CD4-positive, alpha-beta T cell treated with Interleukin-4 for 4 hours (primary cell): ENCODE data around the gene TET3.

Experiments
- DNase-seq: peaks from one replicate; pipeline ENCODE4 v3.0.0-alpha.2; 2020

Gene TET3

DNA sequence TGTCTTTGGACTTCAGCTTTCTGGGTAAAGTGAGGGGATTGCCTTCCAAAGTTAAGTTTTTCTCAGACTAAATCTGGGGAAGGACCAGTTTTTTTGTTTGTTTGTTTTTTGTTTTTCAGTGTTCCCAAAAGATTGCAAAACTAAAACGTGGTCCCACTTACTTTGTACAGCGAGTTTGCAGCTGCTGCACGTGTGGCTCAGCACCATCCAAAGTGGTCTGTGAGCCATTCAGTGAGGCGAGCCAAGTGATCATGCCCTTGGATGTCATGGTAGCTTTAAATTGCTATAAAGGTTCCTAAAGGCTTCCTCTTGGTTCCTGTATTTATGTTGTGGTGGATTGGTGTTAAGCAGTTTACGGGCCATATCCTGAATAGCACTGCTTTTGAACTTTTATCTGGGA lies 23.0 kb downstream of the TET3 start:
- DNase-seq = no peak

DNA sequence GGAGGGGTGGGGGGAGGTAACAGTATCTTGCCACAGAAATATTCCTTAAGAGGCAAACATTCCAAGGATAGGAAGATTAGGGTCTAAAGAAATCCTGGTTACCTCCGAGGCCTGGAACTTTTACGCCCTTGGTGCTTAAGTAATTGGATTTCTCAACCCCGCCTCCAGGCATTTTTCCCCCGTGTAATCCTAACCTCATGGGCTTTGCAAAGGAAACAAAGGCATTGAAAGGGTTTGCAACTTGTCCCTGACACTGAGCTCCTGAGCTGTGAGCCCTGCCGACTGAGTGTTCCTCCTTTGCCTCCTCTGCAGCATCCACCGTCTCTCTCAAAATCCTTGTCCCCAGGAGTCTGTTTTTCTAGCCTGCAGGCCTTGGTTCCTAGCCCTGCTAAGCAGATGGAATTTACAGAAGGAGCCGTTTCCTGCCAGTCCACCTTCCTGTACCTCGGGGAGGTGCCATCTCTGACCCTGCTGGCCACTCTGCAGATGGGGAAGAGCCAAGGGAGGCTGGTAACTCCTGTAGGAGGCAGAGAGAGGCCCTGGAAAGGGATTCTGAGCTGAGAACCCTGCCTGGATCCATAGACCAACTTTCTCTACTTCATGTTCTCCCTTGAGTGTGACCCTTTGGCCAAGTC lies 24.2 kb downstream of the TET3 start:
- no peak for DNase-seq

DNA sequence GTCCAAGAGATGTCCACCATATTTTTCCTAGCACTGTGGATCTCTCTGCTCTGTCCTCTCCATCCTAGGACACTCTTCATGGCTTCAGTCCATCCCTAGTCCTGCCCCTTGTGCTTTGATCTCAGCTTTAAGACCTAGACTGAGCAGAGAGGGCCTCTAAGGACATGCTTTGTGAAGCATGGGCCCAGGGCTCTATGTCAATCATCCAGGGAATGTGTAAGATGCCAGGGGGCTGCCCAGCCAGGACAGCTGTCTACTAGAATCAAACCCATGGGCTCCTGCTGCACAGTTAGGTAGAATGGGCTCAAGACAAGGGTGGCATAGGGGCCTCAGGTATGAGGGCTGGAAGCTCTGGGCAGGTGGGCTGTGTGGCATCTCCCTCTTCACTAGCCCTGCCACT lies 24.9 kb downstream of the TET3 start:
- no peak for DNase-seq

DNA sequence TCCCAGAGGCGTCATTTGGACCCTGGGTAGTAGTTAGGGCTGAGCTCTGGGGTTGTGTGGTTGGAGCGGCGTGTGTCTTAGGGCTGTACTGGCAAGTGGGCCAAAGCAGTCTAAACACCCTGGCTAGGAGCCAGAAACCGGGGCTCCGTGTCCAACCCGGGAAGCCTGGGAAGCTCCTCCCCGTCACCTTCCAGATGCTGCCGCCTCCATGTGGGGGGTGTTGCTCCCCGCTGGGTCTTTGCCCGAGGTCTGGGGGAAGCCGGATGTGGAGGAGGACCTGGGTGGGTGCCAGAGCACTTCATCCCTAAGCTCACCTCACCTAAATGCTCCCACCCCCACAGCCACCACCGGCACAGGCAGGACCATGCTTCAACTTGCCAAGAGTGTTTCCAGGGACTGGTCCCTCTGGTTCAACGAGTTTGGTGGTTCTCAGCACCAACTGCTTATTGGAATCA lies 25.4 kb downstream of the TET3 start:
- DNase-seq = no peak

DNA sequence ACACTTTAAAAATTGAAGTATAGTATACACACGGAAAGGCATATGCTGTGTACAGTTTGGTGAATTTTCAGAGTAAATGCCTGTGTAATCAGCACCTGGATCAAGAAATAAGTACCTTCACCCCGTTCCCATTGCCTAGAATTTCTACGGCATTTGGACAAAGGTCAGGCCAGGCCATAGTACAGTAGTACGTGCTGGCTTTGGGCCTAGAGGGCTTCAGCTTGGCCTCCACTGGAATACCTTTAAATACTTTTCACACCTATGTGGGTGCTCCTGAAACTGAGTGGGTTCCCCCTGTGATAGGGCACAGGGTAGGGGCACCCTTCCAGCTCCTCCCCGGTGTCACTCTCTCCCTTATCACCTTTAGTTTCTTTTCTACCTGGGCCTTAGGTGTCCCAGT lies 26.5 kb downstream of the TET3 start:
- no peak for DNase-seq

DNA sequence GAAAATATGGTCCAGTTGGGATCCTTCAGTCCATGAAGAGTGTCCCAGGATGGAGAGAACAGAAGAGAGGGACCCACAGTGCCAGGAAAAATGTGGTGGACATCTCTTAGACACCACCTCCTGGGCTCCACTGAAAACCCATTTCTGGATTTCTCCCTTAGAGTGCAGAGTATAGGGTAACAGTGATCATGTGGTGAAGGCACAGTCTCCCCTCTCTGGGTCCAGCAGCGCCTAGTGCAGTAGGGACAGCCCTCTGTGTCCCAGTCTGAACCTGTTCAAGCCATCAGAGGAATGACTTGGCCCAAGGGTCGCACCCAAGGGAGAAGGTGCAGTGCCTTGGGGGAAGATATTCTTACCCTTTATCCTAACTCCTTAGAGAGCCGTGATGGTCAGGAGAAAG lies 30.1 kb downstream of the TET3 start:
- DNase-seq = no peak

DNA sequence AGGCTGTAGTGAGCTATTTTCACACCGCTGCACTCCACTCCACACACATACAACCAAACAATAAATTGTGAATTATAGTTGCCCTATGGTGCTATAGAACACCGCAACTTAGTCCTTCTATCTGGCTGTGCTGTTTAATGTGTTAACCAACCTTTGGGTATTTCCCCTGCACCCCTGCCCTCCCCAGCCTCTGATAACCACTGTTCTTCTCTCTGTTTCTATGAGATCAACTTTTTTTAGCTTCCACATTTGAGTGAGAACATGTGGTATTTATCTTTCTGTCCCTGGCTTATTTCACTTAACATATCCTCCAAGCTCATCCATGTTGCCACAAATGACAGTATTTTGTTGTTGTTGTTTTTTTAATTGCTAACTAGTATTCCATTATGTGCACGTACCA lies 32.5 kb downstream of the TET3 start:
- DNase-seq = no peak

DNA sequence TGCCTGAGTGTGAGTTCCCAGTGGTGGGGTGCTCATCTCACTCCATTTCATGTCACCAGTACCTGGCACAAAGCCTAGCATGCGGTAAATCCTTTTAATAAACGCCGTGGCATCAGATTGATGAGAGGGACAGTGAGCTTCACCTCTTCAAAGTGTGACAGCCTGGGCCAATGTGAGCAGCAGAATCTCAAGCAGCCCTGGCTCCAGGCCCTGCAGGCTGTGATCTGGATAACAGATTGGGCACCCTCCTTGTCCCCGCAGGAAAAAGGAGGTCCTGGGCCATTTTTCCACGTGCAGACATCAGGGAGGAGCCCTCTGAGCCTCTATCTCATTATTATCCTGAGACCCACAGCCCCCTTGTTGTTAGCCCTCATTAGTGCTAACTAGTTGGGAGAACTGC lies 34.8 kb downstream of the TET3 start:
- no peak for DNase-seq

DNA sequence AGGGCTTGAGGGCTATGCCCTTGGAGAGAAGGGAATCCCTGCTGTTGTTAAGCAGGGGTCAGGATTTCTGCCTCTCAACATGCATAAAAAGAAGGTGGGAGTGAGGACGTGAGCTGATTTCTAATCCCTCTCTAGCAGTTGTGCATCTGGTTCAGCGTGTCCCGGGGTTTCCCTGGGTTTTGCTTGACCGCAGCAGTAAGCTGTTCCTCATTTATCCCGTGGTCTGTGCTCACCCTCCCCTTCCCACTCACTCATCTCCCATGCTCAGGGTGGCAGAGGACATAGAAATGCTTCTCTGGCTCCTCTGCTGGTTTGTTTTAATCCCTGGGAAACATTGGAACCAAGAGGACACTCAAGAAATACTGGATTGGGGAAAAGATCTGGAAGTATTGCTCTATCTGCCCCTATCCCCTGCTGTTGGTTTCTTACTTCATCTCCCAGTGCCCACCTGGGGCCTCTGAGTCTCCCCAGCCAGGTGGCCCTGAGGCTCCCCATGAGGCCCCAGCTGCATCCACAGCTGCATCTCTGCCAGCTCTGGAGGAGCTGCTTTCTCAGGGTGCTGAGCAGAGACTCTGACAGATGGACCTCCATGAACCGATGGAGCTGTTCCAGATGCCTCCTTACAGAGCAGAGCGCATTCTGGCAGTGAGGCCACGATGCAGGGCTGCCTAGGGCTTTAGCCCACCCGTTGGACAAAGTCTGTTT lies 36.1 kb downstream of the TET3 start:
- no peak for DNase-seq

DNA sequence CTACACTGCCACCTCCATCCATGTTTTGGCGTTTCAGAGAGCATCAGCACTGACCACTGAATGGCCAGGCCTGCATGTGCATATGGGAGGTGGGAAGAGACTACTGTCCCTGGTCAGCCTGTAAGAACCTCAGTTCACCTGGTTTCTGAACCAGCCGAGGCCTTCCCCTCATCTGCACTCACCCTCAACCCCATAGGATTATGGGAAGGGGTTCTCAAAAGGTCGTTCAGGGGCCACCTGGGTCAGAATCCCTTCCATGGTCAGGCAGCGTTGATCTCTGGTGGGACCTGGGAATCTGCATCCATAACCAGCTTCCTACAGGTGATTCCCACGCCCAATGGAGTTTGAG lies 36.7 kb downstream of the TET3 start:
- DNase-seq = no peak

DNA sequence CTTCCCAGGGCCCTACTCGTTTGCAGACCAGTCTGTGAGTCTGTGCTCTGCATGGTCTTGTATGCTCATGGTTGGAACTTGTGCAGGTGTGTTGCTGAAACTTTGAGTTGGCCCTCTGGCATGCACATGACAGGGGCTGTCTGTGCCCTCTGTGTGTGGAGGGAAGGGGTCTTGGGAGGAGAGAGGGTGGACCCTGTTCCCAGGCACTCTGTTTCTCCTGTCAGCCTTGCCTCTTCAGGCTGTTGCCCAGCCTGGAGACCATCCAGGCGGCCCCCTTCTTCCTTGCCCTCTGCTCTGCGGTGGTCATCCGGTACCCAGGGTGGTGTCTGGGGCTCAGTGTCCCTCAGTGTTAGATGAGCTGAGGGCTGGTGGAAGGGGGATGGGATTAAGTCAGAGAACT lies 39.5 kb downstream of the TET3 start:
- DNase-seq = no peak

DNA sequence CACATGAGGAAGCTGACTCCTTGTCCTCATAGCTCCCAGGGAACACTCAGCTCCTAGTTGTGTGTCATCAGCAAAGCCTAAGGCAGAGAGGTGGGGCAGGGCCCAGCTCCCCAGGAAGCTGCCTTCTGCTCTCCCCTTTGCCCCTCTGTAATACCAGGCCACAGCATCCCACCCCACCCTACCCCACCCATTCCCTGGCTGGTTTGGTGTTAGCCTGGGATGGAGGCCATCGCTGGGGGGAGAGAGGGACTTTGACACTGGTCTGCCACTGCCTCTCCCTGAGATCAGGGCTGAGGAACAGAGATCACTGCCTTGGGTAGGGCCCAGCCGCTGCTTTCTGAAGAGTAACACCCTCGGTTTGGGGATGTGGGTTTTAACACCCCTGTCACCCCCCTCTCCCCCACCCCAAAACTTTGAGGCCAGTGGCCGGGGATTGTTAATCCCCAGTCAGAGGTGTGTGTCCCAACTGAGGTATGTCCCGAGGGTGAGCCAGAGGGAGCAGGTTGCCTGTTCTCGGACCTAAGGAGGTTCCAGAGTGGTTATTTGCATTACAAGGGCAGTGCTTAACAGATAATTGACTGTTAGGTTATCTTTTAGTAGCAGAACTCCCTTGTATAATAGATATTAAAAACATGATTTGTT lies 41.4 kb downstream of the TET3 start:
- no peak for DNase-seq

DNA sequence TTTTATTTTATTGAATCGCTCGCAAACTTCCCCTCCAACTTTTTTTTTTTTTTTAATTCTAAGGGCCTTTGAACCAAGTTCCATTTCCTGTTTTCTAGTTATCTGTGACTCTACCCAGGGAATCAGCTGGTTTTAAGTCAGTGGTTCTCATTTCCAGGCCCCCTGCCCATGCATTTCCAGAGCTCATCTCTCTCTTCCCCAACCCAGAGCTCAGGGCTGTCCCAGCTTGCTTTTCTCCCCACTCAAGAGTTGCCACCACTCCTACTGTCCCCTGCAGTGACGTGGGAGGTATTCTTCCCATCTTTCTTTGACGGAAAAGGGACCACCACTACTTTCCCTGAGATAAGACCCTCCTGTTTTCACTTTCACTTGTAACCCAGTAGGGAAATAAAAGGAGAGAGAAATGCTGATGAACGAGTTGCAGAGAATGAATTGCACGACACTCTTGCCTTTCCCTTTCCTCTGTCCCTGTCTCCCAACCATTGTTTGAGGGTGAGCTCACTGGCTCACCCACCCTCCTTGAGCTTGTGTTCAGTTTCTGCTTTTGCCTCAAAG lies 42.1 kb downstream of the TET3 start:
- DNase-seq = no peak

DNA sequence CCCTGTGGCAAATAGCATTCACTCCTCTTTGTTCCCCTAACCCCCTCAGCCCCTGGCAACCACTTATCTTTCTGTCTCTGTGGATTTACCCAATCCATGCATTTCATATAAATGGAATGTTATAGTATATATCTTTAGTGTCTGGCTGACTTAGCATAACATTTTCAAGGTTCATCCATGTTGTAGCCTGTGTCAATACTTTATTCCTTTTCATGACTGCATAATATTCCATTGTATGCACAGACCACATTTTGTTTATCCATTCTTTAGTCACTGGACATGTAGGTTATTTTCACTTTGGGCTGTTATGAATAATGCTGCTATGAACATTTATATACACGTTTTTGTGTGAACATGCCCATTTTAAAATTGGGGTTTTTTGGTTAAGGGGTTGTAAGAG lies 42.8 kb downstream of the TET3 start:
- DNase-seq = no peak

DNA sequence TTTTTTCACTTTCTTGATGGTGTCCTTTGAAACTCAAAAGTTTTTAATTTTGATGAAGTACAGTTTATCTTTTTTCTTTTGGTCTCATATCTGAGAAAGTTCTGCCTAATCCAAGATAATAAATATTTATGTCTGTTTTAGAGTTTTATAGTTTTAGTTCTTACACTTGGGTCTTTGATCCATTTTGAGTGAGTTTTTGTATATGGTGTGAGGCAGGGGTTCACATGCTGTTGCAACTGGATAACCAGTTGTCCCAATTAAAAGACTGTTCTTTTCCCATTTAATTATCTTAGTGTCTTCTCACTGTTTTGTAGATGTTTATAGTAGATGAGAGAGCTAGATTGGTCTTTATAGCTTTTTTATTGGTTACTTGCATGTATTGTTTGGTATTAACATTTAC lies 43.6 kb downstream of the TET3 start:
- no peak for DNase-seq

DNA sequence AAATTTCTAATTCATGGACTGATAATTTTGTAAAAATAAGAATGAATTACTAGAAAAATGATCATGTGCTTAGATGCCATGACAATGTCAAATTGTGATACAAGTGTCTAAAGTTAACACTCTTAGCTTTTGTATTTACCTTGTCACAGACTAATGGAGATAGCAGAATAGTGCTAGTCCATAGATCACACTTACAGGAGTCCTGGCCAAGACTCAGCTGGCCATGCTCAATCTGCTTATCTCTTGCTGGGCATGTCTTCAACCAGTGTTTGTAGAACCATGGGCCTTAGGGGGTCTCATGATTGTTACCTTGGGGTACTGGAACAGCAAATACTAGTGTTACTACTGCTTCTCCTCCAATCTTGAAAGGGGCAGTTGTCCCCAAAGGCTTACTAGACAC lies 44.0 kb downstream of the TET3 start:
- no peak for DNase-seq

DNA sequence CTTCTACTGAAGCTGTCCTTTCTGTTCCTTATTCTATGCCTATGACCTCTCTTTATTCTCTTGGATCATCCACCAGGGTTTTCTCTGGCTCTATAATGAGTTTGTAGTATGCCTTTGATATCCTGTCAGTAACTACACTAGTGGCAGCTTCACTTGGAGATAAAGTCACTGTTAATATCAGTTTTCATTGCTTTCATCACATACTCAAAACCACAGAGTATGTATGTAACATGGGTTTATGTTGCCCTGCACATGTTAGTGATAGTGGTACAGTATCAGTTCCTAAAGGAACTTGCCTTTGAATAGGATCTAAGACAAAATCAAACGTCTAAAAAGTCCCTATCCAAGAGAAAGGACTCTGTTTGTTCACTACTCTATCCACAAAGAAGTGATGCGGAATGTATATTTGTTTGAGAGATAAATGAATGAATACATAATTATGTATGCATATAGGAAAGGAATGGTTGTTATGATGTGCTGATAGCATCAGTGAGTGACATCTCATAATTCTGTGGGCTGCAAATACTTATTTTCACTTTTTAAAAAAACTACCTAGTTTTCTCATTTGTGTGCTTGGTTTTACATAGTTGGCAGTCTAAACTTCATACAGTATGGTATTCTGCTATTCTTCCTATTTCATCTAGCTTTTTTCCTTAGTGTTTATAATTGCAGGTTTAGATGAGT lies 45.1 kb downstream of the TET3 start:
- DNase-seq = no peak

DNA sequence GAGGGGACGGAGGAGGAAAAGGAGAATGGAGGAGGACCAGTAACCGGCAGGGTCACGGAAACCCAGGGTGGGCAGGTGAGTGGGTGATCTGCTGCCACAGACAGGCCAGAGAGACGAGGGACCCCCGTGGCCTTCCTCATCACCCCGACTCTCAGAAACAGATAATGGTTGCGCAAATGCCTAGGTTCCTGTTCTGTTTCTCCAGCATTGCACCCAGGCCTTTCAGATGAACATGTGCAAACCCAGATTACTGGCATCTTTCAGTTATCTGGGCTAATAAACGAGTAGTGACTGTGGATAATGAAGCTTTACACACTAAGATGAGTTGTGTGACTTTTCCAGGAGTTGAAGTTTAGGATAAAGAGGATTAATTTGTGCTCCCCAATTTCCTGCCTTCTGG lies 46.5 kb downstream of the TET3 start:
- no peak for DNase-seq

DNA sequence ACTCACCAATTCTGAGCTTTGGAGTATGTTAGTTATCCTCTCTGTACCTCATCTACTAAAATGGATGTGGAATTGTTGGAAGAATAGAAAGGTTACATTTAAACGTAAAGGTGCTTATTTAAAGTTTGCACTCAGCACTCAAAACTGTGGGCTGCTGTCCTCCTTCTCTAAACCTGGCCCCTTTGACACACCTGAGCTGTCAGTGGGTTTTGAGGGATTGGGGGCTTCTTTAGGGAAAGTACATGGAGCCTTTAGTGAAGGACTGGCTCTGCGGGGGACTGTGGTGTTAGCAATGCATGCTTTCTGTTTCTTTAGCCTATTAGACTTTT lies 47.2 kb downstream of the TET3 start:
- DNase-seq = no peak

DNA sequence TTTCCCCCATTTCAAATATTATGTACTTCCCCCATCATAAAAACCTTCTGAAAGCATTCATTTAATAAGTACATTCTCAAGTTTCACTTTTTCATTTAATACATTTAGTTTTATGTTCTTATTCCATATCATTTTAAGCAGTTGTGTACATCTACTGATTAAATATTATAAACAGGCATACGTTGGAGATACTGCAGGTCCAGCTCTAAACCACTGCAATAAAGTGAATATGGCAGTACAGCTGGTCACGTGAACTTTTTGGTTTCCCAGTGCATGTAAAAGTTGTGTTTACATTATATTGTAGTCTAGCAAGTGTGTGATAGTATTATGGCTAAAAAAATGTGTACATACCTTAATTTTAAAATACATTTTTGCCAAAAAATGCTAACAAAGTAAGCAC lies 48.7 kb downstream of the TET3 start:
- DNase-seq = no peak
